OCI-LY1 (cell line): Measurements from ENCODE around the gene ALDH3B1.
"Not testable (repeated sequence)": the region's sequence is repeated elsewhere in the genome, so short reads cannot be mapped to it uniquely, and the experiment has no call there.

Experiments
- H2AFZ ChIP-seq: fragments of 200-600 bp; sonication (generic), shearing (Covaris generic); 2 replicates; pipeline ENCODE4 v1.6.0; 2014; ENCODE audit warnings: antibody characterized with exemption, mild to moderate bottlenecking, low read length
- H3F3A ChIP-seq: fragments of 200-600 bp; sonication (generic), shearing (Covaris generic); 2 replicates; pipeline ENCODE4 v1.6.0; 2014; ENCODE audit warnings: mild to moderate bottlenecking, antibody characterized with exemption, low read length, moderate library complexity; ENCODE audit not compliant: insufficient read depth
- H3K27ac ChIP-seq: fragments of 200-600 bp; sonication (generic); 2 replicates; pipeline ENCODE4 v1.5.1; 2014; ENCODE audit warnings: low read length, mixed run types, mild to moderate bottlenecking, low read depth; ENCODE audit not compliant: poor library complexity, severe bottlenecking
- H3K27me3 ChIP-seq: fragments of 200-600 bp; sonication (generic); 2 replicates; pipeline ENCODE4 v1.6.0; 2014; ENCODE audit warnings: antibody characterized with exemption, mild to moderate bottlenecking, low read length, moderate library complexity; ENCODE audit not compliant: insufficient read depth
- H3K36me3 ChIP-seq: fragments of 200-600 bp; sonication (generic); 2 replicates; pipeline ENCODE4 v1.6.1; 2014; ENCODE audit warnings: mild to moderate bottlenecking, antibody characterized with exemption, low read length, moderate library complexity, mixed read lengths; ENCODE audit not compliant: insufficient read depth
- H3K4me1 ChIP-seq: fragments of 200-600 bp; sonication (generic); 2 replicates; pipeline ENCODE4 v1.5.1; 2014; ENCODE audit warnings: mild to moderate bottlenecking, low read length, moderate library complexity; ENCODE audit not compliant: insufficient read depth, severe bottlenecking
- H3K4me2 ChIP-seq: fragments of 200-600 bp; sonication (generic), shearing (Covaris generic); 2 replicates; pipeline ENCODE4 v1.6.1; 2014; ENCODE audit warnings: low read length
- H3K4me3 ChIP-seq: fragments of 200-600 bp; sonication (generic); 2 replicates; pipeline ENCODE4 v1.5.1; 2014; ENCODE audit warnings: low read length, low read depth, mild to moderate bottlenecking, mixed read lengths; ENCODE audit not compliant: poor library complexity, severe bottlenecking
- H3K79me2 ChIP-seq: fragments of 200-600 bp; shearing (Covaris generic); 2 replicates; pipeline ENCODE4 v1.6.1; 2016; ENCODE audit warnings: mixed run types, low read length, mixed read lengths; ENCODE audit not compliant: insufficient read depth
- H3K9ac ChIP-seq: fragments of 200-600 bp; sonication (generic), shearing (Covaris generic); 2 replicates; pipeline ENCODE4 v1.6.1; 2014; ENCODE audit warnings: mild to moderate bottlenecking, low read length, mixed read lengths
- H3K9me2 ChIP-seq: fragments of 200-600 bp; sonication (generic), shearing (Covaris generic); 2 replicates; pipeline ENCODE4 v1.6.1; 2014; ENCODE audit warnings: low read depth, mild to moderate bottlenecking, low read length, mixed read lengths
- H3K9me3 ChIP-seq: fragments of 200-600 bp; shearing (Covaris generic); 2 replicates; pipeline ENCODE4 v1.6.1; 2014; ENCODE audit warnings: low read length, mixed read lengths
- H4K20me1 ChIP-seq: fragments of 200-600 bp; sonication (generic), shearing (Covaris generic); 2 replicates; pipeline ENCODE4 v1.6.0; 2016; ENCODE audit warnings: mild to moderate bottlenecking, low read length; ENCODE audit not compliant: insufficient read depth
- CTCF ChIP-seq: fragments of 200-600 bp; sonication (generic), shearing (Covaris generic); IDR thresholded peaks from 2 replicates; pipeline ENCODE4 v1.5.1; 2017; ENCODE audit warnings: mild to moderate bottlenecking, antibody characterized with exemption, low read length, moderate library complexity, mixed read lengths

Gene ALDH3B1

GRCh38 chr11:67991347-67992121 is 18.6 kb upstream of the ALDH3B1 start:
- H2AFZ ChIP-seq, H3K4me1 ChIP-seq, H3K27me3 ChIP-seq, H3K4me3 ChIP-seq, H4K20me1 ChIP-seq, H3K79me2 ChIP-seq, H3K36me3 ChIP-seq, H3K9ac ChIP-seq, H3K9me2 ChIP-seq, H3K9me3 ChIP-seq, H3K27ac ChIP-seq, H3F3A ChIP-seq, H3K4me2 ChIP-seq: not testable (repeated sequence)

- H3K27me3 ChIP-seq, H3F3A ChIP-seq, H4K20me1 ChIP-seq, H3K36me3 ChIP-seq, H3K4me2 ChIP-seq, H3K9me3 ChIP-seq, H3K9me2 ChIP-seq, H2AFZ ChIP-seq, H3K4me3 ChIP-seq, H3K79me2 ChIP-seq, H3K9ac ChIP-seq: not testable (repeated sequence)
- H3K4me1 ChIP-seq = peaks cover 17% of the 10 kb centered on the region
- H3K27ac ChIP-seq = peak overlapping the region; percentile 49
- peak; percentile 46 for TF ChIP-seq CTCF
These were observed 16.3 kb upstream of the ALDH3B1 start for GRCh38 chr11:67993821-67994220.

- H3K9ac ChIP-seq, H3K79me2 ChIP-seq, H3K9me2 ChIP-seq, H3K4me2 ChIP-seq, H3K9me3 ChIP-seq, H4K20me1 ChIP-seq, H3K36me3 ChIP-seq, H2AFZ ChIP-seq, H3K4me3 ChIP-seq, H3K27me3 ChIP-seq, H3F3A ChIP-seq: not testable (repeated sequence)
- Histone ChIP-seq H3K4me1 (peaks cover 17% of the 10 kb centered on the region), H3K27ac (peak overlapping the region; percentile 49)
These were observed 15.7 kb upstream of the ALDH3B1 start for GRCh38 chr11:67994387-67994786.

- not testable (repeated sequence) for H3K27me3 ChIP-seq, H3K4me3 ChIP-seq, H3K9me2 ChIP-seq, H3K9me3 ChIP-seq, H3K27ac ChIP-seq, H2AFZ ChIP-seq, H3K79me2 ChIP-seq, H3K4me2 ChIP-seq, H3F3A ChIP-seq, H4K20me1 ChIP-seq, H3K36me3 ChIP-seq, H3K9ac ChIP-seq
- peaks cover 17% of the 10 kb centered on the region for H3K4me1 ChIP-seq
These were observed 15.0 kb upstream of the ALDH3B1 start for GRCh38 chr11:67995129-67995528.

GRCh38 chr11:67995579-67995978 is 14.5 kb upstream of the ALDH3B1 start:
- H3K79me2 ChIP-seq, H3K9me3 ChIP-seq, H3K36me3 ChIP-seq, H3F3A ChIP-seq, H3K9ac ChIP-seq, H3K9me2 ChIP-seq, H3K27ac ChIP-seq, H3K4me3 ChIP-seq, H4K20me1 ChIP-seq, H2AFZ ChIP-seq, H3K4me2 ChIP-seq, H3K27me3 ChIP-seq: not testable (repeated sequence)
- H3K4me1 ChIP-seq = peaks cover 17% of the 10 kb centered on the region
